ENCODE data around the gene ARHGEF7.

ARHGEF7 gene

GRCh38 chr13:111278743-111279652 is 163.9 kb downstream of the ARHGEF7 start:
- TF ChIP-seq GATA2 (IDR thresholded peaks at IDR 0.05; ENCODE audit: low read depth, low read length) (no peak), GATA3 (IDR thresholded peaks at IDR 0.05; ENCODE audit: low read depth, low read length) (no peak)

DNA sequence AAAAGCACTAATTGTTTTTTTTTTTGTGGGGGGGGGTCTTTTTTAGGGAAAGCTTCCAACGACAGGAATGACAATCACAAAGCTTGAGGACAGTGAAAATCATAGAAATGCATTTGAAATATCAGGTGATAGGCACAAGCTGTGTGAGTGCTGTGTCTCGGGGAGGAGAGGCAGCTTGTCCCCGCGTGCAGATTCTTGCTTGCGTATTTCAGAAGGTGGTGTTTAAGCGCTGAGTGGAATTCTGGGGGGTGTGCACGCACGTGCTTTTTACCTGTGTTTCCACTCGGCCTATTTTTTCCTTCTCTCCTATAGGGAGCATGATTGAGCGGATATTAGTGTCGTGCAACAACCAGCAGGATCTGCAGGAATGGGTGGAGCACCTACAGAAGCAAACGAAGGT is 165.1 kb downstream of the ARHGEF7 start:
- TF ChIP-seq GATA2 (IDR thresholded peaks at IDR 0.05; ENCODE audit: low read depth, low read length) (no peak), GATA3 (IDR thresholded peaks at IDR 0.05; ENCODE audit: low read depth, low read length) (no peak)

GRCh38 chr13:111280681-111281585 is 165.8 kb downstream of the ARHGEF7 start:
- no peak for TF ChIP-seq GATA2 (IDR thresholded peaks at IDR 0.05; ENCODE audit: low read depth, low read length)
- no peak for TF ChIP-seq GATA3 (IDR thresholded peaks at IDR 0.05; ENCODE audit: low read depth, low read length)

DNA sequence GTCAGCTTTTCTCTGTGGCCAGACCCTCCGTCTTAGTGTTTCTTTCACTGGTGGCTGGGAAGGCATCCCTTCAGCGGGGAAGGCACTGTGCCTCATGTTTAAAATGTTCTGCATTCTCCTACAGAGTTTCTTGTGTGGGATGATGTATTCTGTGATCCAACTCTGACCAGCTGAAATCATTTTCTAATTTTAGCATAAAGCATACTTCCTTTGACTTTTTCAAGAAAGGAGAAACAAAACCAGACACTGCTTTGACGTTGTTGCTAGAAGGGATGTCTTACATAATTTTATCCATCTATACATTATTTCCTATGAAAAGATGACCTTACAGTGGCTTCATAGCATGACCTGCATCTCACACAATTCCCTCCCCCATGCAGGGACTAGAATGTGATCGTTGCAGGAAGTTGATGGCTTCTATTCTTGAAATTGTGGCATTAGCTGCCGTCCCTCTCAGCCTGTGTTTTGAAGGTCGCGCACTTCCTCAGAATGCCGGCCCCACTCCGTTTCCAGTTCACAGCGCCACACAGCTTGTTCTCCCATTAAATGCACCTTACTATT is 166.7 kb downstream of the ARHGEF7 start:
- TF ChIP-seq GATA2 (IDR thresholded peaks at IDR 0.05; ENCODE audit: low read depth, low read length) (no peak), GATA3 (IDR thresholded peaks at IDR 0.05; ENCODE audit: low read depth, low read length) (no peak)

DNA sequence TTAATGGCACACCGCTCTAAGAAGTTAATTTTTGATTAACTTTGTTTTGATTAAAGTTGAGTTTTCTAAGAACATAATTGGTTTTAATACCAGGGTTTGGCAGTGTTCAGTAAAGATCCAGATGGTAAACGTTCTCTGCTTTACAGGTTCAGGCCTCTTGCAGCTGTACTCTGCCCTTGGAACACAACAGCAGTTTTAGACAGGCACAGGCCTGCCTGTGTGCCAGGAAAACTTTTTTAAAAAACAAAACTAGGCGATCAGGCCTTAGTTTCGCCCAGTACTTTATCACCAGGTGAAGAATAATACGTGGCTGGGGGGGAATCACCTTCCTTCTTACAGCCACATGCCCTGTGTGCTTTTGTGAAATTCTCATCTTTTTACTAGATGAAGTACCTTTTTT is 167.3 kb downstream of the ARHGEF7 start:
- TF ChIP-seq GATA2 (IDR thresholded peaks at IDR 0.05; ENCODE audit: low read depth, low read length) (no peak), GATA3 (IDR thresholded peaks at IDR 0.05; ENCODE audit: low read depth, low read length) (no peak)

DNA sequence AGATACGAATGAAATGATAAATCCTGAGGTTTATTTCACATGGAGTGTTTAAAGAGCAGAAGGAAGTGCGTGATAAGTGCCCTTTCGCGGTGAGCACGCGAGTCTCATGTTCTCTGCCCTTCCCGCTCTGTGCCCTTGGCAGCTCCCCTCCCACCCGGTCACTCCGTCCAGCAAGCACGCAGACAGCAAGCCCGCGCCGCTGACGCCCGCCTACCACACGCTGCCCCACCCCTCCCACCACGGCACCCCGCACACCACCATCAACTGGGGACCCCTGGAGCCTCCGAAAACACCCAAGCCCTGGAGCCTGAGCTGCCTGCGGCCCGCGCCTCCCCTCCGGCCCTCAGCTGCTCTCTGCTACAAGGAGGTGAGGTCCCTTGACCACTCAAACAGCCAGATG is 167.9 kb downstream of the ARHGEF7 start:
- TF ChIP-seq GATA2 (IDR thresholded peaks at IDR 0.05; ENCODE audit: low read depth, low read length) (no peak), GATA3 (IDR thresholded peaks at IDR 0.05; ENCODE audit: low read depth, low read length) (no peak)

DNA sequence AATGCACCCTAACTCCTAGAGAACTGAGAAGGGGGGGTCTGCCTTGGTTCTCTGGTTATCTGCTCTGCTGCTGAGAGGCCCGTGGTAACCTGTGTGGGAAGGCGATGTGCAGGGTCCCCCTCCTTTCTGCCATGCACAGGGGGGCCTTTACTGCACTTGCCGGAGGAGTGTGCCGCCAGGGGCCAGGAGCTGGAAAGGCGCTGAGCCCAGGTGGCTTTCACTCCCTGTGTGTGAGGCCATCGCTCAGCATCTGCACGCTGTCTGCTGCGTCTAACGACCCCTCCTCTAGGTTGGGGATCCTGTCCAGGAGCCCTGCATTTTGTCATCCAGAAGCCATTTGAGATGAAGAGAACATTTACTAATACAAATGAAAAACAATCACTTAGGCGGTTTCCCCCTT is 168.3 kb downstream of the ARHGEF7 start:
- no peak for TF ChIP-seq GATA2 (IDR thresholded peaks at IDR 0.05; ENCODE audit: low read depth, low read length)
- TF ChIP-seq GATA3 (IDR thresholded peaks at IDR 0.05; ENCODE audit: low read depth, low read length) = no peak

DNA sequence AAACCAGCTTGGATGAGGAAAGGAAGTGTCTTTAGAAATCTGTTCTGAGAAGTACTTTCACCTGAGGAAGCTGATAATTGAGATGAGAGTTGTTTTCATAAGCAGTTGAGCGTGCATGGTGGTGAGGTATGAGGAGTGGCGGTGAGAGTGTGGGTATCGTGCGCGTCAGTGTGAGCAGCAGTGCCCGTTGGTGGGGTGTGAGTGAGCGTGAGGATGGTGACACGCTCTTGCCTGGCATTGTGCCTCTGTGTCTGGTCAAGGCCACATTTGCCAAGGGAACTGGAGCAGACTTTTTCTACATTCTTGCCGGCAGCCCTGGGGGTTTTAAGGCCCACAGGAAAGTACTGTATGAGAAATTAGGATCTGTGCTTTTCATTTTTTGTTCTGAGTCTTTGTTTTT is 168.9 kb downstream of the ARHGEF7 start:
- TF ChIP-seq GATA3 (IDR thresholded peaks at IDR 0.05; ENCODE audit: low read depth, low read length) (no peak), GATA2 (IDR thresholded peaks at IDR 0.05; ENCODE audit: low read depth, low read length) (no peak)

- TF ChIP-seq GATA3 (IDR thresholded peaks at IDR 0.05; ENCODE audit: low read depth, low read length) (no peak), GATA2 (IDR thresholded peaks at IDR 0.05; ENCODE audit: low read depth, low read length) (no peak)
These were observed 169.5 kb downstream of the ARHGEF7 start for GRCh38 chr13:111284565-111284964.

DNA sequence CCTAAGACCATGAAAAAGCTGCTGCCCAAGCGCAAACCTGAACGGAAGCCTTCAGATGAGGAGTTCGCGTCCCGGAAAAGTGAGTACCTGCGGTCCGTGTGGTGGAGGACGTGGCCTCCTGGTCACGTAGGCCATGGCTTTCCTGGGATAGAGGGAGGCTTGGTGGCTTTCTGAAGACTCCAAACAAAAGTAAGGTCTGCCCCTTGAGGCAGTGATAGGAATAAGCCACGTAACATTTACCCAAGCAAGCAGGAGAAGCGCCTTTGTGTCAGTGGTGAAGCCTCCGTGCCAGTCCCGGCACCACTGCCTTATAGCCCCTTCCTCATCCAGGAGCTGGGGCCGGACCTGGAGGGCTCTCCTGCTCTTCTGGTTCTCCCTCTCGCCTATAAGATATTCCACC is 171.1 kb downstream of the ARHGEF7 start:
- no peak for TF ChIP-seq GATA2 (IDR thresholded peaks at IDR 0.05; ENCODE audit: low read depth, low read length)
- no peak for TF ChIP-seq GATA3 (IDR thresholded peaks at IDR 0.05; ENCODE audit: low read depth, low read length)

DNA sequence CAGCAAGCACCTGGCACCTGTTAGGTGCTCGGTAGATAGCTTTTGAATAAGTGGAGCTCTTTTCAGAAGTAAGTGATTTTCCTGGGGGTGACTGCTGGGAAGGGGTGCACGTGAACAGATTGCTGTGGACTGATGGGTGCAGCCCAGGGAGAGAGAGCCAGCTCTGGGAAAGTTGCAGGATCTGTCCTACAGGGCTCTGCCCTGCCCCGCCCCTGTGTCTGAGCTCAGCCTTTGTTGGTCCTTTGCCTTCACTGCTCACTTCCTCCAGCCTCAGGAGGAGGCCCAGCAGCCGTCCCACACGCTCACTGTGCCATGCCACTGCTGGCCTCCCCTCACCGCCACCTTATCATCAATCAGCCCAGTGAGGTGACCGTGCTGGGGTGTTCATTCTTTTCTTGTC is 171.6 kb downstream of the ARHGEF7 start:
- TF ChIP-seq GATA3 (IDR thresholded peaks at IDR 0.05; ENCODE audit: low read depth, low read length) (no peak), GATA2 (IDR thresholded peaks at IDR 0.05; ENCODE audit: low read depth, low read length) (no peak)

- TF ChIP-seq GATA2 (IDR thresholded peaks at IDR 0.05; ENCODE audit: low read depth, low read length) = no peak
- no peak for TF ChIP-seq GATA3 (IDR thresholded peaks at IDR 0.05; ENCODE audit: low read depth, low read length)
These were observed 172.1 kb downstream of the ARHGEF7 start for GRCh38 chr13:111287201-111287600.

- TF ChIP-seq GATA3 (IDR thresholded peaks at IDR 0.05; ENCODE audit: low read depth, low read length) (no peak), GATA2 (IDR thresholded peaks at IDR 0.05; ENCODE audit: low read depth, low read length) (no peak)
These were observed 173.2 kb downstream of the ARHGEF7 start for GRCh38 chr13:111288276-111288675.

DNA sequence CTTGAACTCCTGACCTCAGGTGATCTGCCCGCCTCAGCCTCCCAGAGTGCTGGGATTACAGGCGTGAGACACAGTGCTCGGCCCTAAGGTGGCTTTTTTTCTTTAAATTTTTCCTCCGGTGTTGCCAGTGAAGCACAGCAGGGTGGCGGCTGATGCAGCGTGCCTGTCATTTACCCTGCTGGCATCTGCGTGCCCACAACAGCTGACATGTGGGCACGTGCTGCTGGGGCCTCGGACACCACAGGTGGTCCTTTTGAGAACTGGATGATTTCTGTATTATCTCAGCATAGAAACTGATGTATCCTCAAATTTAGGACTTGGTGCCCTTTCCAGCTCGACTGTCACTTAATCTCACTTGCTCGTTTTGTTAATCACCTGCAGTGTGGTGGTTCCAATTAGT is 174.1 kb downstream of the ARHGEF7 start:
- TF ChIP-seq GATA3 (IDR thresholded peaks at IDR 0.05; ENCODE audit: low read depth, low read length) (no peak), GATA2 (IDR thresholded peaks at IDR 0.05; ENCODE audit: low read depth, low read length) (no peak)

Data from SH-SY5Y (cell line).